NCI-H345 (cell line): ENCODE data around the gene MXI1.
"Not testable (repeated sequence)": the region's sequence is repeated elsewhere in the genome, so short reads cannot be mapped to it uniquely, and the experiment has no call there.

Experiments used
- DNase-seq: peaks from one replicate; lab custom pipeline; 2025; lab: John Stamatoyannopoulos, UW

MXI1 gene

GRCh38 chr10:110317866-110318850 lies 110.8 kb downstream of the MXI1 start:
- DNase-seq = no peak

- no peak for DNase-seq
Observed at GRCh38 chr10:110321869-110322620, 114.6 kb downstream of the MXI1 start.

- no peak for DNase-seq
Observed at GRCh38 chr10:110323503-110323902, 116.1 kb downstream of the MXI1 start.

DNA sequence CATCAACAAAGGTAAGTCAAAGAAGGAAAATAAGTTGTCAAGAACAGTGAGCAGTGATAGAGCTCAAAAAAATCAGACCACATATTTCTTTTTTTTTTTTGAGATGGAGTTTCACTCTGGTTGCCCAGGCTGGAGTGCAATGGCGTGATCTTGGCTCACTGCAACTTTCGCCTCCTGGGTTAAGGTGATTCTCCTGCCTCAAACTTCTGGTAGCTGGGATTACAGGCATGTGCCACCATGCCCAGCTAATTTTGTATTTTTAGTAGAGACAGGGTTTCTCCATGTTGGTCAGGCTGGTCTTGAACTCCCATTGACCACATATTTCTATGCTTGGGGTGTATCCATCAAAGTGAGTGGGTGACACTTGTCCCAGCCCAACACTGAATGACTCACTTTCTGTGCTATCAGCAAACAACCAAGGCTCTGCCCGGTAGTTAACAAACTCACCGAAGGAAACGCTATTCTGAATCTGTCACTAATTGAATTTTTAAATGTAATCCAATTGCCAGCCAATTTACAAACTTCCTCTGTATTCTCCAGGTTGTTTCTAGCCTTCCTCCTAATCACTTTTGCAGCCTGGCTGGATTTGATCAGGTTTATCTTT lies 116.9 kb downstream of the MXI1 start:
- no peak for DNase-seq

DNA sequence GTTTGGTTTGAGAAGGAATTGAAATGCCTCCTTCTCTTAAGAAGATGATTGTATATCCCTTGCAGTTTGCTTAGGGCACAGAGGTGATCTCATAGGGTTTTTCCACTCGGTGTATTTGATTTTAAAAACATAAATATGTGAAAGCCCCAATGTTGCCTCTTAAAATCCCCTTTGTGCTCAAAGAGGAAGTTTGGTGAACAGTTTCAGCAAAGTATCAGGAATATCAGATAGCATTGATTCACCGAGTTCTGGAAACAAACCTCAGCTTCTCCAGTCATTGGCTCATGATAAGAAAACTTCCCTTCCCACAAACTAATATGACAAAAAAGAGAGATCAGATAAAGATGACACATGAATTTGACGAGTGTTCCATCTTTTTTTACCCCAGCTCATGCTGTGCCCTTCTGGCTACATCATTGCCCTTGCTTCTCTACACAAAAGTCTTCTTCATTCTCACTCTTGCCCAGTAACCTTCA lies 117.4 kb downstream of the MXI1 start:
- DNase-seq = no peak

GRCh38 chr10:110326351-110327032 lies 119.1 kb downstream of the MXI1 start:
- DNase-seq = no peak

DNA sequence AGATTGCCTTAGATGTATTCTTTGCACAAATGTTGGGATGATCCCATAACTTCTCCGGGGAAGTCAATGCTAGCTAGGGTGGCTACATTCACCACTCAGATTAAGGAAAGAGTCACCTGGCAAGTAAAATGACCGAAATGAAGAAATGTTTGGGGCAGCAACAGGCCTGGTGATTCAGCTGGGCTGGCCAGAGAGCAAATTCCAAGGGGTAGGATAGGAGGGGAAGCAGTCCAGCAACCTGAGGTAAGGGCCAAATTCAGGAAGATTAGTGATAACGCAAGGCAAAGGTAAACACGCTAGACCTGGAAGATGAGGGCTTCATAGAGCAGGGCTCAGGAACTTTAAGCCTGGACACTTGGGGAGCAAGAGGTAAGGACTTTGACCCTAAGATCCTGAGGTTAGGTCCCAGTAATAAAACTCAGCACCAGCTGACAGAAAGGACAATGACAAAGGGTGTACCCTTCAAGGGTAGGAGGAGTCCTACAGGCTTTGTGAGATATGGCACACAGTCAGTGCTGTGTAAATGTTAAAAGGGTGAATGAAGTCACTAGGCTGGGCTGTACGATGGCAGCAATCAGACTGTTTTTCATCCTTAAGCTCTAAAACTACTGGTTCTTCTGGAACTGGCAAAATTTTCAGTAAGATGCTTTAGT lies 120.0 kb downstream of the MXI1 start:
- DNase-seq = no peak

GRCh38 chr10:110330675-110331074 lies 123.3 kb downstream of the MXI1 start:
- DNase-seq = no peak

DNA sequence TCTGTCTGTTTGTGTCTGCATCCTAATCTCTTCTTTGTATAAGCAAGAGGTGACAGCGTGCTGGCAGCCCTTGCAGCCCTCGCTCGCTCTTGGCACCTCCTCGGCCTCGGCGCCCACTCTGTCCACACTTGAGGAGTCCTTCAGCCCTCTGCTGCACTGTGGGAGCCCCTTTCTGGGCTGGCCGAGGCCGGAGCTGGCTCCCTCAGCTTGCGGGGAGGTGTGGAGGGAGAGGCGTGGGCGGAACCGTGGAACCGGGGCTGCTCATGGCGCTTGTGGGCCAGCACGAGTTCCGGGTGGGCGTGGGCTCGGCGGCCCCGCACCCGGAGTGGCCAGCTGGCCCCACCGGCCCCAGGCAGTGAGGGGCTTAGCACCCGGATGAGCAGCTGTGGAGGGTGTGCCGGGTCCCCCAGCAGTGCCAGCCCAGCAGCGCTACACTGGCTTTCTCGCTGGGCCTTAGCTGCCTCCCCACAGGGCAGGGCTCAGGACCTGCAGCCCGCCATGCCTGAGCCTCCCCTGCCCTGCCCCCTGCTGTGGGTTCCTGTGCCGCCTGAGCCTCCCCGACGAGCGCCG lies 123.9 kb downstream of the MXI1 start:
- not testable (repeated sequence) for DNase-seq

GRCh38 chr10:110334061-110334656 lies 126.8 kb downstream of the MXI1 start:
- no peak for DNase-seq

DNA sequence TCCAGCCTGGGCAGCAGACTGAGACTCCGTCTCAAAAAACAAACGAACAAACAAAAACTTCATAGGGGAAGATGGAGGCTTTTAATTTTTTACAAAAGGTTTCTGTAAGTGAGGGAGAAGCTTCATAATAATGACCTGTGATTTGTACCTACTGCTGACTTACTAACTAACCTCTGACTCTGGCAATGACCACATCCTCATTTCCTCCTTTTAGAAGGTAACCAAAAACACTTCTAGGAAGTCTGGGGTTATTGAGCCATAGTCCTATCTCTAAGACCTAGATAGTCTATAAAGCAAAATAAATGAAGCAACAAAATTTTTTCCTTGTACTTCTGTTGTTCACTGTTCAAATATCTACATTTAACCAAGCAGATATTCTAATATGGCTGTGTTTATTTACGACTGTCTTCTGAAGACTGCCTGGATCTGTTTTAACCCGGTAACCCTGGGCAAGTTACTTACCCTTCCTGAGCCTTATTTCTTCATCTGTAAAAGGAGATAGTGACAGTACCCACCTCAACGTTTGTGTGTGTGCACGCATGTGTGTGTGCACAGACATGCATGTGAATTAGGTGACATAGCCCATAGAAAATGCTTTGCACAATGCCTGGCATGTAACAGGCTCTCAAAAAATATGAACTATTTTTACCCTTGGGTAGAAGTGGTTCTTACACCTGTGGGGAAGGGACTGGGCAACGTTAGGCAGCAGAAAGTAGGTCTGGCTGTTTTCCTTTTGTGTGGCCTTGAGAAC lies 128.1 kb downstream of the MXI1 start:
- no peak for DNase-seq

DNA sequence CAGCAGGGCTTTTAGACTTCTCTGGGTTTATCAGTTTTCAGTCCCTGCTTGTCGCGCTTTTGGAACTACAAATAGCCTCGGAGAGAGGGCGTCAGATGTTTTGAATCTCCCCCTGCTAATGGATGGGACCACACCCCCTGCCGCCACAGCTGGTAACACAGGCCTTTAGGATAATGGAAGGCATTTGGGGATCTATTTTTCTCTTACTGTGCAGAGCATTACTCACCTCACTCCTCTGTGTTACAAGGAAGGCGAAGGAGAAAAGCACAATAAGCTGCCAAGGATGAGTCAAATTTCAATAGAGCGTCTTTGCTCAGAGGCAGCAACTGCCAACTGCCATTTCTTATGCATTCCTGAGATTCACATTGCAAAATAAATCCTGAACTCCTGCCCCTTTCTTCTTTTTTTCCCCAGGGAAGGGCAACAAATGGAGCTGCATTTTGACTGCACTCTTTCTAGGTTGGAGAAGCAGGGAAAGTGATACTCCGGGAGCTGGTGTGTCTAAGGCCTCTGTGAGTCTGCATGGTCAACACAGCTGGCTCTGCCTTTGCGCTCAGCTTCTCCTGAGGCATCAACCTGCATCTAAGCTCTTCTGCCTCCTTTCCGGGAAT lies 128.8 kb downstream of the MXI1 start:
- no peak for DNase-seq
